Measurements from ENCODE around the gene NLRP9.

GRCh38 chr19:55673889-55674288 lies 64.3 kb downstream of the NLRP9 start:
- TF ChIP-seq CTCF (IDR thresholded peaks at IDR 0.05; ENCODE audit: poor library complexity) = no peak
- TF ChIP-seq EZH2phosphoT487 (IDR thresholded peaks at IDR 0.05; ENCODE audit: low read depth, severe bottlenecking, unreplicated experiment) = no peak
